WTC11 (cell line): Measurements from ENCODE around the gene TMEM9. TPM values are rescaled to one million over a fixed set of nuclear protein-coding genes. Genes with fewer than 3 reads are reported as not detected.

Experiments
- ATAC-seq: fragments of 200-7000 bp; cut with Tn5 transposase; 2 replicates; pipeline ENCODE4 v1.10.0; 2021; ENCODE audit warnings: mild to moderate bottlenecking, moderate library complexity
- CTCF ChIA-PET: fragments of 300-600 bp; sonication (Branson Sonifier 250); formaldehyde crosslinking; loops from one replicate; lab custom pipeline; 2021; ENCODE audit warnings: antibody characterized with exemption; lab: Charles Lee
- POLR2A ChIA-PET: fragments of 350-600 bp; sonication (Branson Sonifier 250); formaldehyde crosslinking; loops from one replicate; lab custom pipeline; 2021; ENCODE audit warnings: antibody characterized with exemption; lab: Charles Lee
- DNase-seq: peaks from one replicate; pipeline ENCODE4 v3.0.0; 2021; ENCODE audit warnings: low spot score
- H3K27ac Mint-ChIP-seq: 2 replicates; pipeline ENCODE4 v1.8.0; 2021; ENCODE audit warnings: mixed read lengths
- H3K27me3 Mint-ChIP-seq: 2 replicates; pipeline ENCODE4 v1.8.0; 2021; ENCODE audit warnings: low read depth, mild to moderate bottlenecking, moderate library complexity, mixed read lengths
- H3K36me3 Mint-ChIP-seq: 2 replicates; pipeline ENCODE4 v1.8.0; 2021; ENCODE audit warnings: mixed read lengths
- H3K4me1 Mint-ChIP-seq: 2 replicates; pipeline ENCODE4 v1.8.0; 2022; ENCODE audit warnings: mixed read lengths
- H3K4me3 Mint-ChIP-seq: 2 replicates; pipeline ENCODE4 v1.8.0; 2021; ENCODE audit warnings: mild to moderate bottlenecking, moderate library complexity, mixed read lengths
- H3K9me3 Mint-ChIP-seq: 2 replicates; pipeline ENCODE4 v1.8.0; 2021; ENCODE audit warnings: mixed read lengths
- CDX4 ChIP-seq: fragments of 250-450 bp; sonication (Bioruptor Pico); IDR thresholded peaks from 2 replicates; pipeline ENCODE4 v1.9.0; 2021; ENCODE audit warnings: moderate library complexity, mild to moderate bottlenecking, inconsistent platforms, borderline replicate concordance
- ELF4 ChIP-seq: sonication (generic); formaldehyde crosslinking; IDR thresholded peaks from 2 replicates; pipeline ENCODE4 v1.8.1; 2022; ENCODE audit warnings: low read depth, mild to moderate bottlenecking, moderate library complexity, missing genetic modification reagents
- EMX1 ChIP-seq: fragments of 250-450 bp; sonication (Bioruptor Pico); IDR thresholded peaks from 2 replicates; pipeline ENCODE4 v1.8.0; 2021; ENCODE audit warnings: mild to moderate bottlenecking
- ESRRA ChIP-seq: sonication (generic); formaldehyde crosslinking; IDR thresholded peaks from 2 replicates; pipeline ENCODE4 v1.8.1; 2022; ENCODE audit warnings: mild to moderate bottlenecking, missing genetic modification reagents, borderline replicate concordance
- FOXJ3 ChIP-seq: sonication (generic); formaldehyde crosslinking; IDR thresholded peaks from 2 replicates; pipeline ENCODE4 v1.9.0; 2021; ENCODE audit warnings: missing genetic modification reagents, mild to moderate bottlenecking, borderline replicate concordance
- FOXK1 ChIP-seq: sonication (generic); formaldehyde crosslinking; IDR thresholded peaks from 2 replicates; pipeline ENCODE4 v1.8.0; 2022; ENCODE audit warnings: mild to moderate bottlenecking, moderate library complexity, missing genetic modification reagents
- JAZF1 ChIP-seq: fragments of 250-450 bp; sonication (Bioruptor Pico); IDR thresholded peaks from 2 replicates; pipeline ENCODE4 v1.9.0; 2021; ENCODE audit warnings: moderate library complexity, mild to moderate bottlenecking, inconsistent platforms
- PRRX2 ChIP-seq: fragments of 250-450 bp; sonication (Bioruptor Pico); IDR thresholded peaks from 2 replicates; pipeline ENCODE4 v1.8.0; 2021; ENCODE audit warnings: mild to moderate bottlenecking
- RORB ChIP-seq: fragments of 250-450 bp; sonication (Bioruptor Pico); IDR thresholded peaks from 2 replicates; pipeline ENCODE4 v1.9.0; 2021; ENCODE audit warnings: mild to moderate bottlenecking
- SMAD3 ChIP-seq: sonication (generic); formaldehyde crosslinking; IDR thresholded peaks from 2 replicates; pipeline ENCODE4 v1.8.0; 2022; ENCODE audit warnings: missing genetic modification reagents, mild to moderate bottlenecking, borderline replicate concordance
- SMAD4 ChIP-seq: sonication (generic); formaldehyde crosslinking; IDR thresholded peaks from 2 replicates; pipeline ENCODE4 v1.8.0; 2022; ENCODE audit warnings: mild to moderate bottlenecking, missing genetic modification reagents
- ZNF232 ChIP-seq: sonication (generic); formaldehyde crosslinking; IDR thresholded peaks from 2 replicates; pipeline ENCODE4 v1.8.0; 2022; ENCODE audit warnings: mild to moderate bottlenecking, missing genetic modification reagents
- ZNF317 ChIP-seq: sonication (generic); formaldehyde crosslinking; IDR thresholded peaks from 2 replicates; pipeline ENCODE4 v1.8.1; 2023; ENCODE audit warnings: low read depth, mild to moderate bottlenecking, moderate library complexity, missing genetic modification reagents, borderline replicate concordance
- total RNA-seq: library from RNA; stranded (reverse); gene quantifications from 3 replicates; pipeline ENCODE4 v1.2.3, GENCODE V29; 2021
- TF ChIP-seq, protein P1 (sequence below): sonication (generic); formaldehyde crosslinking; IDR thresholded peaks from 2 replicates; pipeline ENCODE4 v1.8.1; 2022; ENCODE audit warnings: low read depth, missing genetic modification reagents, borderline replicate concordance
- TF ChIP-seq, protein P2 (sequence below): sonication (generic); formaldehyde crosslinking; IDR thresholded peaks from 2 replicates; pipeline ENCODE4 v1.8.1; 2022; ENCODE audit warnings: missing genetic modification reagents, borderline replicate concordance
- TF ChIP-seq, protein P3 (sequence below): sonication (generic); formaldehyde crosslinking; IDR thresholded peaks from 2 replicates; pipeline ENCODE4 v1.8.0; 2022; ENCODE audit warnings: mild to moderate bottlenecking, missing genetic modification reagents
- TF ChIP-seq, protein P4 (sequence below): sonication (generic); formaldehyde crosslinking; IDR thresholded peaks from 2 replicates; pipeline ENCODE4 v1.8.1; 2023; ENCODE audit warnings: mild to moderate bottlenecking, missing genetic modification reagents, moderate library complexity
- TF ChIP-seq, protein P5 (sequence below): sonication (generic); formaldehyde crosslinking; IDR thresholded peaks from 2 replicates; pipeline ENCODE4 v1.8.0; 2022; ENCODE audit warnings: mild to moderate bottlenecking, missing genetic modification reagents

TMEM9 gene
- total RNA-seq, 1 experiment from 2014 or later = 97.5 TPM

DNA sequence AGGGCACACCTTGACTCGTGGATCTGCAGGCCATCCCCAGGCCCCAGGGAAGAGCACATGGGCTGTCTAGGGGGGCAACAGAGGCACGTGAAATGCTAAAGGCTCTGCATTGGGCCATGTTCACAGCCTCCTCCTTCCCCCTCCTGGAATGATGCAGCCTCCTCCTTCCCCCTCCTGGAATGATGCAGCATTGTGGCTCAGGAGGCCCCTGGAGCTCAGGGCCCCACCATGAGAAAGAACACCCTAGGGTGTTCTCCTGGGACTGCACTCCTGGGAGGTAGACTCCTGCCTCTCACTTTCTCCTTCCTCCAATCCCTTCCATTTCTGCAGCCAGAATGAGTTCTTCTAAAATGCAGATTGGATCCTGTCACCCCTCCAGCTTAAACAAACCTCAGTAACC, 34.8 kb upstream of the TMEM9 start (continued):
- TF ChIP-seq, protein P1, sequence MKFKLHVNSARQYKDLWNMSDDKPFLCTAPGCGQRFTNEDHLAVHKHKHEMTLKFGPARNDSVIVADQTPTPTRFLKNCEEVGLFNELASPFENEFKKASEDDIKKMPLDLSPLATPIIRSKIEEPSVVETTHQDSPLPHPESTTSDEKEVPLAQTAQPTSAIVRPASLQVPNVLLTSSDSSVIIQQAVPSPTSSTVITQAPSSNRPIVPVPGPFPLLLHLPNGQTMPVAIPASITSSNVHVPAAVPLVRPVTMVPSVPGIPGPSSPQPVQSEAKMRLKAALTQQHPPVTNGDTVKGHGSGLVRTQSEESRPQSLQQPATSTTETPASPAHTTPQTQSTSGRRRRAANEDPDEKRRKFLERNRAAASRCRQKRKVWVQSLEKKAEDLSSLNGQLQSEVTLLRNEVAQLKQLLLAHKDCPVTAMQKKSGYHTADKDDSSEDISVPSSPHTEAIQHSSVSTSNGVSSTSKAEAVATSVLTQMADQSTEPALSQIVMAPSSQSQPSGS (CRISPR knock-in tag) = no peak
- TF ChIP-seq ZNF317 (CRISPR knock-in tag) (no peak), ZNF232 (CRISPR knock-in tag) (no peak), ESRRA (CRISPR knock-in tag) (no peak), ELF4 (CRISPR knock-in tag) (no peak), SMAD4 (CRISPR knock-in tag) (no peak), JAZF1 (CRISPR knock-in tag) (no peak), FOXJ3 (CRISPR knock-in tag) (no peak), EMX1 (CRISPR knock-in tag) (no peak)

GRCh38 chr1:201186192-201186591, 31.9 kb upstream of the TMEM9 start:
- H3K36me3 Mint-ChIP-seq = no peaks in the 10 kb centered on the region
- peaks cover 6% of the 10 kb centered on the region for H3K27me3 Mint-ChIP-seq
- DNase-seq (no peak), ATAC-seq (no peak)
- H3K9me3 Mint-ChIP-seq = no peaks in the 10 kb centered on the region
- H3K4me1 Mint-ChIP-seq = peaks cover 14% of the 10 kb centered on the region
- no peak overlapping the region for H3K4me3 Mint-ChIP-seq
- TF ChIP-seq ZNF232 (CRISPR knock-in tag) = no peak
- TF ChIP-seq, protein P2, sequence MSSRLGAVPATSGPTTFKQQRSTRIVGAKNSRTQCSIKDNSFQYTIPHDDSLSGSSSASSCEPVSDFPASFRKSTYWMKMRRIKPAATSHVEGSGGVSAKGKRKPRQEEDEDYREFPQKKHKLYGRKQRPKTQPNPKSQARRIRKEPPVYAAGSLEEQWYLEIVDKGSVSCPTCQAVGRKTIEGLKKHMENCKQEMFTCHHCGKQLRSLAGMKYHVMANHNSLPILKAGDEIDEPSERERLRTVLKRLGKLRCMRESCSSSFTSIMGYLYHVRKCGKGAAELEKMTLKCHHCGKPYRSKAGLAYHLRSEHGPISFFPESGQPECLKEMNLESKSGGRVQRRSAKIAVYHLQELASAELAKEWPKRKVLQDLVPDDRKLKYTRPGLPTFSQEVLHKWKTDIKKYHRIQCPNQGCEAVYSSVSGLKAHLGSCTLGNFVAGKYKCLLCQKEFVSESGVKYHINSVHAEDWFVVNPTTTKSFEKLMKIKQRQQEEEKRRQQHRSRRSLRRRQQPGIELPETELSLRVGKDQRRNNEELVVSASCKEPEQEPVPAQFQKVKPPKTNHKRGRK (CRISPR knock-in tag) = no peak
- TF ChIP-seq, protein P3, sequence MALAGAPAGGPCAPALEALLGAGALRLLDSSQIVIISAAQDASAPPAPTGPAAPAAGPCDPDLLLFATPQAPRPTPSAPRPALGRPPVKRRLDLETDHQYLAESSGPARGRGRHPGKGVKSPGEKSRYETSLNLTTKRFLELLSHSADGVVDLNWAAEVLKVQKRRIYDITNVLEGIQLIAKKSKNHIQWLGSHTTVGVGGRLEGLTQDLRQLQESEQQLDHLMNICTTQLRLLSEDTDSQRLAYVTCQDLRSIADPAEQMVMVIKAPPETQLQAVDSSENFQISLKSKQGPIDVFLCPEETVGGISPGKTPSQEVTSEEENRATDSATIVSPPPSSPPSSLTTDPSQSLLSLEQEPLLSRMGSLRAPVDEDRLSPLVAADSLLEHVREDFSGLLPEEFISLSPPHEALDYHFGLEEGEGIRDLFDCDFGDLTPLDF (CRISPR knock-in tag) = no peak
- ChIA-PET POLR2A (no interaction called here), CTCF (no interaction called here)
- no peak overlapping the region for H3K27ac Mint-ChIP-seq

DNA sequence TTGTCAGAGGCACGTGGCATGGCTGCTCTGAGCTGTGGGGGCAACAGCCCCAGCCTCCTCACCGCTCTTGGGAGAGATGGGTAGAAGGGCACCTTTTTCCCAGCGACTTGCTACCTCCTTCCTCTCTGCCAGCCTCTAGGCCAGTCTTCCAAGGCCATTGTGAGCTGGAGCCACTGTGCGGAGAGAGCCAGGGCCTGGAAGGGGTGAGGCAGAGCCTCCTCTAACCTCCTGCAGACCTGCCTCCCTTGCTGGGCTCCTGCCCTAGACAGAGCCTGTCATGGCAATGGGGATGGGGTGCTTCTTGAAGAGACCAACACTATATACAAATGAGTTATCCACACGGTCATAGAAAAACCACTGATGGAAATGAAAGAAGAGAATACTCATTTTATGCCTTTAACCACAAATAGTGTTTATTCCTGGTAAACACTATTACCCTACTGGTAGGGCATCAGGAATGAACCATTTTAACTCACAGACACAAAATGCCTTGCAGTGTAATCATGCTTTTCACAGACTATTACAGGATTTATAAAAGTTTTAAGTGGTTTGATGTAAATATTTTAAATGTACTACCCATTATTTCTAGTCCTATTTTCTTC, 31.4 kb upstream of the TMEM9 start:
- no peak for DNase-seq
- CTCF ChIA-PET = interaction anchor here (0.7 to 1.8 kb wide), 4 partner anchors 17 to 66 kb away, joined by 3 to 6 read pairs (median 4); no protein-coding TSS in a partner anchor
- peaks cover 4% of the 10 kb centered on the region for H3K27me3 Mint-ChIP-seq
- TF ChIP-seq PRRX2 = no peak
- TF ChIP-seq, protein P4, sequence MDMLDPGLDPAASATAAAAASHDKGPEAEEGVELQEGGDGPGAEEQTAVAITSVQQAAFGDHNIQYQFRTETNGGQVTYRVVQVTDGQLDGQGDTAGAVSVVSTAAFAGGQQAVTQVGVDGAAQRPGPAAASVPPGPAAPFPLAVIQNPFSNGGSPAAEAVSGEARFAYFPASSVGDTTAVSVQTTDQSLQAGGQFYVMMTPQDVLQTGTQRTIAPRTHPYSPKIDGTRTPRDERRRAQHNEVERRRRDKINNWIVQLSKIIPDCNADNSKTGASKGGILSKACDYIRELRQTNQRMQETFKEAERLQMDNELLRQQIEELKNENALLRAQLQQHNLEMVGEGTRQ (CRISPR knock-in tag) = no peak
- TF ChIP-seq FOXK1 (CRISPR knock-in tag) = no peak
- no peak for TF ChIP-seq SMAD3 (CRISPR knock-in tag)
- H3K4me3 Mint-ChIP-seq = no peak overlapping the region
- peaks cover 14% of the 10 kb centered on the region for H3K4me1 Mint-ChIP-seq
- H3K36me3 Mint-ChIP-seq = no peaks in the 10 kb centered on the region
- POLR2A ChIA-PET = no interaction called here
- no peak for ATAC-seq
- H3K9me3 Mint-ChIP-seq = no peaks in the 10 kb centered on the region
- no peak overlapping the region for H3K27ac Mint-ChIP-seq

- no peaks in the 10 kb centered on the region for H3K9me3 Mint-ChIP-seq
- ATAC-seq (no peak), DNase-seq (no peak)
- peaks cover 9% of the 10 kb centered on the region for H3K4me1 Mint-ChIP-seq
- peaks cover 9% of the 10 kb centered on the region for H3K27me3 Mint-ChIP-seq
- no peak overlapping the region for H3K4me3 Mint-ChIP-seq
- POLR2A ChIA-PET = interaction anchor here (0.6 kb wide), 1 partner anchor 31 kb away, joined by 5 read pairs; the partner anchor contains the start of gene TMEM9
- H3K36me3 Mint-ChIP-seq = no peaks in the 10 kb centered on the region
- CTCF ChIA-PET = interaction anchor here (0.6 to 1.8 kb wide), 9 partner anchors 10 to 66 kb away, joined by 3 to 6 read pairs (median 4); partner anchors contain the start of gene TMEM9
- H3K27ac Mint-ChIP-seq = no peak overlapping the region
- TF ChIP-seq, protein P5, sequence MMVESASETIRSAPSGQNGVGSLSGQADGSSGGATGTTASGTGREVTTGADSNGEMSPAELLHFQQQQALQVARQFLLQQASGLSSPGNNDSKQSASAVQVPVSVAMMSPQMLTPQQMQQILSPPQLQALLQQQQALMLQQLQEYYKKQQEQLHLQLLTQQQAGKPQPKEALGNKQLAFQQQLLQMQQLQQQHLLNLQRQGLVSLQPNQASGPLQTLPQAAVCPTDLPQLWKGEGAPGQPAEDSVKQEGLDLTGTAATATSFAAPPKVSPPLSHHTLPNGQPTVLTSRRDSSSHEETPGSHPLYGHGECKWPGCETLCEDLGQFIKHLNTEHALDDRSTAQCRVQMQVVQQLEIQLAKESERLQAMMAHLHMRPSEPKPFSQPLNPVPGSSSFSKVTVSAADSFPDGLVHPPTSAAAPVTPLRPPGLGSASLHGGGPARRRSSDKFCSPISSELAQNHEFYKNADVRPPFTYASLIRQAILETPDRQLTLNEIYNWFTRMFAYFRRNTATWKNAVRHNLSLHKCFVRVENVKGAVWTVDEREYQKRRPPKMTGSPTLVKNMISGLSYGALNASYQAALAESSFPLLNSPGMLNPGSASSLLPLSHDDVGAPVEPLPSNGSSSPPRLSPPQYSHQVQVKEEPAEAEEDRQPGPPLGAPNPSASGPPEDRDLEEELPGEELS (CRISPR knock-in tag) = no peak
- TF ChIP-seq CDX4 (no peak), FOXK1 (CRISPR knock-in tag) (no peak), RORB (no peak)
Observed at GRCh38 chr1:201185123-201185453, 30.8 kb upstream of the TMEM9 start.
